CD14-positive monocyte (primary cell): ENCODE results near the gene RAN. TPM values are rescaled to one million over a fixed set of nuclear protein-coding genes. Genes with fewer than 3 reads are reported as not detected.

Experiments used
- DNase-seq, 3 donors: peaks; one replicate each; pipeline ENCODE4 v3.0.0-alpha.2; 2011 to 2022
- H2AFZ ChIP-seq: 2 replicates; pipeline ENCODE4 v1.6.0; 2012; ENCODE audit warnings: mild to moderate bottlenecking, low read depth, low read length, inconsistent platforms; ENCODE audit not compliant: insufficient read depth, poor library complexity, severe bottlenecking
- H3K27ac ChIP-seq, 2 donors: 1 replicate in 1 of 2; 2 replicates in 1 of 2; pipeline ENCODE4 v1.5.1; 2012 to 2013; ENCODE audit warnings: low read length in 2 of 2, control low read depth in 1 of 2, inconsistent platforms in 1 of 2, low read depth in 1 of 2, mild to moderate bottlenecking in 1 of 2
- H3K27me3 ChIP-seq, 2 donors: one replicate each; pipeline versions ENCODE4 v1.6.0 to v1.6.1; 2011 to 2013; ENCODE audit warnings: low read length in 2 of 2; ENCODE audit not compliant: control insufficient read depth in 2 of 2, insufficient read depth in 2 of 2
- H3K36me3 ChIP-seq, 2 donors: replicated peaks in 1 of 2; 1 replicate in 1 of 2; 2 replicates in 1 of 2; pipeline versions ENCODE4 v1.5.1 to v1.6.1; 2012 to 2013; ENCODE audit warnings: low read length in 2 of 2, control low read depth in 1 of 2, inconsistent platforms in 1 of 2, mild to moderate bottlenecking in 1 of 2; ENCODE audit not compliant: insufficient read depth in 2 of 2, control insufficient read depth in 1 of 2
- H3K4me1 ChIP-seq, 2 donors: 1 replicate in 1 of 2; 2 replicates in 1 of 2; pipeline versions ENCODE4 v1.5.1 to v1.6.1; 2012 to 2013; ENCODE audit warnings: low read length in 2 of 2, control low read depth in 1 of 2, inconsistent platforms in 1 of 2, mild to moderate bottlenecking in 1 of 2, moderate library complexity in 1 of 2; ENCODE audit not compliant: insufficient read depth in 2 of 2, control insufficient read depth in 1 of 2
- H3K4me2 ChIP-seq: replicated peaks from 2 replicates; pipeline ENCODE3; 2012; ENCODE audit warnings: low read length, moderate library complexity, mild to moderate bottlenecking; ENCODE audit not compliant: poor library complexity, severe bottlenecking; ENCODE audit errors: extremely low read depth
- H3K4me3 ChIP-seq, 3 experiments: fragments of 200-600 bp in 1 of 3; sonication (generic) in 1 of 3; replicated peaks in 1 of 3; 1 replicate in 2 of 3; 2 replicates in 1 of 3; pipeline ENCODE4 v1.5.1; 2011 to 2013; ENCODE audit warnings: low read length in 3 of 3, mild to moderate bottlenecking in 3 of 3, control low read depth in 2 of 3, low read depth in 2 of 3, inconsistent platforms in 1 of 3, moderate library complexity in 1 of 3
- H3K79me2 ChIP-seq: 2 replicates; pipeline ENCODE4 v1.6.0; 2012; ENCODE audit warnings: mild to moderate bottlenecking, control low read depth, inconsistent platforms, low read length, moderate library complexity; ENCODE audit not compliant: insufficient read depth
- H3K9ac ChIP-seq: 2 replicates; pipeline ENCODE4 v1.6.0; 2017; ENCODE audit warnings: low read length, mild to moderate bottlenecking; ENCODE audit not compliant: insufficient read depth, poor library complexity, severe bottlenecking
- H3K9me3 ChIP-seq, 2 donors: replicated peaks in 1 of 2; 1 replicate in 1 of 2; 2 replicates in 1 of 2; pipeline versions ENCODE4 v1.5.1 to v1.6.1; 2012 to 2013; ENCODE audit warnings: low read length in 2 of 2, control low read depth in 1 of 2; ENCODE audit not compliant: control insufficient read depth in 1 of 2, insufficient read depth in 1 of 2
- H4K20me1 ChIP-seq: 2 replicates; pipeline ENCODE4 v1.6.0; 2012; ENCODE audit warnings: mild to moderate bottlenecking, low read length, control low read depth, moderate library complexity; ENCODE audit not compliant: insufficient read depth
- H3K27ac Mint-ChIP-seq, 7 donors: one replicate each; pipeline ENCODE4 v1.8.0; 2020; ENCODE audit warnings: mild to moderate bottlenecking in 7 of 7, mixed read lengths in 7 of 7, moderate library complexity in 6 of 7, inconsistent platforms in 2 of 7
- H3K27me3 Mint-ChIP-seq, 3 donors: one replicate each; pipeline ENCODE4 v1.8.0; 2021 to 2022; ENCODE audit warnings: low read depth in 3 of 3, mild to moderate bottlenecking in 3 of 3, mixed read lengths in 3 of 3, moderate library complexity in 3 of 3, inconsistent platforms in 1 of 3
- H3K36me3 Mint-ChIP-seq, 2 donors: one replicate each; pipeline ENCODE4 v1.8.0; 2020; ENCODE audit warnings: mixed read lengths in 2 of 2, inconsistent platforms in 1 of 2, mild to moderate bottlenecking in 1 of 2
- H3K4me1 Mint-ChIP-seq: one replicate; pipeline ENCODE4 v1.8.0; 2020; ENCODE audit warnings: mild to moderate bottlenecking, mixed read lengths
- H3K4me3 Mint-ChIP-seq, 2 donors: one replicate each; pipeline ENCODE4 v1.8.0; 2020; ENCODE audit warnings: mild to moderate bottlenecking in 2 of 2, mixed read lengths in 2 of 2, moderate library complexity in 1 of 2
- H3K9me3 Mint-ChIP-seq, 7 donors: one replicate each; pipeline ENCODE4 v1.8.0; 2020 to 2022; ENCODE audit warnings: mixed read lengths in 7 of 7, mild to moderate bottlenecking in 6 of 7, moderate library complexity in 6 of 7, inconsistent platforms in 2 of 7
- CTCF ChIP-seq: fragments of 200-600 bp; IDR thresholded peaks from one replicate; pipeline ENCODE4 v1.8.0; 2022; ENCODE audit warnings: antibody characterized with exemption, mild to moderate bottlenecking
- WGBS: methylation state at CpG from one replicate; pipeline ENCODE4 v1.1.5; 2013; ENCODE audit warnings: missing lambda C conversion rate; ENCODE audit not compliant: insufficient coverage; 5-methylcytosine and 5-hydroxymethylcytosine counted together
- intact Hi-C, 2 donors: fragments of 100-400 bp; cut with micrococcal nuclease; formaldehyde crosslinking; loops; one replicate each; pipeline versions ENCODE4 v1.15.0 to v1.15.1; 2023
- polyA plus RNA-seq, 3 donors: library from polyadenylated mRNA; depleted of rRNA in 1 of 3; unstranded in 2 of 3; stranded (reverse) in 1 of 3; fragments of 300-500 nt in 2 of 3; fragments of >200 nt in 1 of 3; fragmentation: Illumina TruSeq in 2 of 3; gene quantifications; 1 replicate in 2 of 3; 2 replicates in 1 of 3; pipeline ENCODE4 v1.2.3, GENCODE V29; 2012 to 2021

Gene RAN
- polyA plus RNA-seq, 3 donors, result 197 to 443 (median 366) TPM

DNA sequence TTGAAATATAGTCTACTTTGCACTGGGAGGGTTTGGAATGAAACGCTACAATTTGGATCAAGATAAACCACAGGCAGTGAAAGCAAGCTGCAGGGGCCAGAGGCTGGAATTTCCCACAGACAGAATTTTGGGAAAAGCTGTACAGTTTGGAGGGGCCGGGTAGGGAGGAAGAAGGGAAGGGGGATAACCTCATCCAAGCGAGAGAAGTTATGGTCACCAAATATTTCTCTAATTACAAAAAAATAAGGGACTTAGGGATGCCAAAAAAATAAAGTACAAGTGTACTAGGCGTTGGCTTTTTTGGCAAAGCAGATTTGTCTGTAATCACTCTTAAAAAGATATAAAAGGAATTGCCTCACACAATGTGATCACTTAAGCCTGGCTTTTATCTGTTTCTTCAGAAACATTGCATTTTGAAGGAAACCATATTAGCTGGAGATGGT is 50.7 kb downstream of the RAN start:
- Mint-ChIP-seq H3K36me3 (no peaks in the 10 kb centered on the region), H3K27me3 (peaks cover 17 to 32% (median 24%) of the 10 kb centered on the region in 3 donors)
- WGBS, result 67% methylated on average over 1 of the region's 4 CpGs

GRCh38 chr12:130924966-130925665 is 53.2 kb downstream of the RAN start:
- WGBS, result 88% methylated on average over 19 of the region's 23 CpGs
- H3K4me1 ChIP-seq, result no peaks in the 10 kb centered on the region
- Mint-ChIP-seq H3K27me3 (peaks cover 32 to 52% (median 36%) of the 10 kb centered on the region in 3 donors), H3K36me3 (no peaks in the 10 kb centered on the region), H3K4me3 (no peak overlapping the region), H3K4me1 (peaks cover 5% of the 10 kb centered on the region), H3K27ac (peak overlapping the region in 1 of 7 donors; percentile 20), H3K9me3 (peaks cover 7 to 24% (median 12%) of the 10 kb centered on the region in 7 donors)
- no peak overlapping the region for H2AFZ ChIP-seq
- no peaks in the 10 kb centered on the region for H4K20me1 ChIP-seq
- H3K4me3 ChIP-seq, result no peak overlapping the region
- TF ChIP-seq CTCF, result no peak
- H3K27ac ChIP-seq, result no peak overlapping the region
- H3K36me3 ChIP-seq, result no peaks in the 10 kb centered on the region
- no peaks in the 10 kb centered on the region for H3K79me2 ChIP-seq
- no peak for DNase-seq
- no peak overlapping the region for H3K4me2 ChIP-seq
- H3K27me3 ChIP-seq, result peaks cover 3 to 6% of the 10 kb centered on the region in 2 donors
- peaks cover 18% of the 10 kb centered on the region in 2 donors for H3K9me3 ChIP-seq
- no peak overlapping the region for H3K9ac ChIP-seq
- intact Hi-C loops, result loop anchor here in 1 of 2 donors (5.0 kb wide), 1 partner anchor 37 kb away; no protein-coding TSS in a partner anchor

More for the DNA sequence above, 50.7 kb downstream of the RAN start:
- no peaks in the 10 kb centered on the region for H3K79me2 ChIP-seq
- H3K9me3 ChIP-seq, result peaks cover 37 to 38% of the 10 kb centered on the region in 2 donors
- H3K27me3 ChIP-seq, result peaks cover 0 to 3% of the 10 kb centered on the region in 2 donors
- H3K36me3 ChIP-seq, result no peaks in the 10 kb centered on the region
- TF ChIP-seq CTCF, result no peak
- no peak overlapping the region for H3K27ac Mint-ChIP-seq
- DNase-seq, result no peak
- no peak overlapping the region for H2AFZ ChIP-seq
- no peak overlapping the region for H3K9ac ChIP-seq
- H3K27ac ChIP-seq, result no peak overlapping the region
- intact Hi-C loops, result loop anchor here in 1 of 2 donors (5.0 kb wide), 1 partner anchor 40 kb away; no protein-coding TSS in a partner anchor
- no peak overlapping the region for H3K4me3 ChIP-seq
- H4K20me1 ChIP-seq, result no peaks in the 10 kb centered on the region
- peak overlapping the region in 1 of 2 donors; percentile 30 for H3K4me3 Mint-ChIP-seq
- no peaks in the 10 kb centered on the region for H3K4me1 Mint-ChIP-seq
- peaks cover 19 to 49% (median 35%) of the 10 kb centered on the region in 7 donors for H3K9me3 Mint-ChIP-seq
- no peaks in the 10 kb centered on the region for H3K4me1 ChIP-seq
- no peak overlapping the region for H3K4me2 ChIP-seq
